ENCODE results near the gene TBC1D25.

DNA sequence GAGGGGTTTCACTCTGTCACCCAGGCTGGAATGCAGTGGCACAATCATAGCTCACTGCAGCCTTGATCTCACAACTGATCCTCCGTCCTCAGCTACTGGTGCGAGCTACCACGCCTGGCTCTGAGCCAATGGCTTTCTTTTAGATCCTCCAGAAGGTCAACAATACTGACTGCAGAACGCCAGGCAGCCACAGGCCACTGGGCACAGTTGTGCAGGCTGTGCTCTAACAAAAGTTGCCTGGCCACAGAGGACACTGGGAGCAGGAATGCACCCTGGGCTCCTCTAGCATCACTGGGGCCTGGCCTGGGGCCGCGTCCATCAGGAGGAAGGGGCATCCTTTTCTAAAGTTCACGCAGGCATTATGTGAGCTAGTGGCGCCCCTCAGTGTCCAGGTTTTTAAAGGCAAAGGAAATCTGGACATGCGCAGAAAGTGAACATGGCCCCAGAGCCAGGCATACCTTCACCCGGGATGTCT, 45.6 kb upstream of the TBC1D25 start:
- TF ChIP-seq, protein P1, sequence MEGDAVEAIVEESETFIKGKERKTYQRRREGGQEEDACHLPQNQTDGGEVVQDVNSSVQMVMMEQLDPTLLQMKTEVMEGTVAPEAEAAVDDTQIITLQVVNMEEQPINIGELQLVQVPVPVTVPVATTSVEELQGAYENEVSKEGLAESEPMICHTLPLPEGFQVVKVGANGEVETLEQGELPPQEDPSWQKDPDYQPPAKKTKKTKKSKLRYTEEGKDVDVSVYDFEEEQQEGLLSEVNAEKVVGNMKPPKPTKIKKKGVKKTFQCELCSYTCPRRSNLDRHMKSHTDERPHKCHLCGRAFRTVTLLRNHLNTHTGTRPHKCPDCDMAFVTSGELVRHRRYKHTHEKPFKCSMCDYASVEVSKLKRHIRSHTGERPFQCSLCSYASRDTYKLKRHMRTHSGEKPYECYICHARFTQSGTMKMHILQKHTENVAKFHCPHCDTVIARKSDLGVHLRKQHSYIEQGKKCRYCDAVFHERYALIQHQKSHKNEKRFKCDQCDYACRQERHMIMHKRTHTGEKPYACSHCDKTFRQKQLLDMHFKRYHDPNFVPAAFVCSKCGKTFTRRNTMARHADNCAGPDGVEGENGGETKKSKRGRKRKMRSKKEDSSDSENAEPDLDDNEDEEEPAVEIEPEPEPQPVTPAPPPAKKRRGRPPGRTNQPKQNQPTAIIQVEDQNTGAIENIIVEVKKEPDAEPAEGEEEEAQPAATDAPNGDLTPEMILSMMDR (IDR thresholded peaks at IDR 0.05) = peak in 1 of 3 donors; percentile 19
- TF ChIP-seq POLR2A (IDR thresholded peaks at IDR 0.05) = no peak

Measured in breast epithelium (tissue), 3 donors.